Stimulated activated CD8-positive, alpha-beta memory T cell treated with anti-CD3 and anti-CD28 coated beads, Interleukin-7, amount 100 ng/mL, for 1 hour (primary cell): Measurements from ENCODE around the gene FCN2.

Experiments
- DNase-seq, 2 donors: peaks; one replicate each; pipeline ENCODE4 v3.0.0-alpha.2; 2020; ENCODE audit warnings: low read depth in 2 of 2

Gene FCN2

GRCh38 chr9:134930398-134930797 lies 49.8 kb downstream of the FCN2 start:
- no peak for DNase-seq

- DNase-seq = no peak
Observed at GRCh38 chr9:134932171-134932570, 51.6 kb downstream of the FCN2 start.

- DNase-seq = no peak
Observed at GRCh38 chr9:134932606-134933005, 52.0 kb downstream of the FCN2 start.

- DNase-seq = no peak
Observed at GRCh38 chr9:134933076-134933659, 52.6 kb downstream of the FCN2 start.

- no peak for DNase-seq
Observed at GRCh38 chr9:134935056-134935640, 54.5 kb downstream of the FCN2 start.

- no peak for DNase-seq
Observed at GRCh38 chr9:134935701-134936345, 55.2 kb downstream of the FCN2 start.

- no peak for DNase-seq
Observed at GRCh38 chr9:134936346-134937163, 55.9 kb downstream of the FCN2 start.
